Renal cortex interstitium (tissue), 11 donors: Measurements from ENCODE around the gene MACROD2. TPM values are rescaled to one million over a fixed set of nuclear protein-coding genes. Genes with fewer than 3 reads are reported as not detected.

Experiments
- DNase-seq, 11 donors: peaks; one replicate each; pipeline ENCODE4 v3.0.0-alpha.2; 2013; ENCODE audit warnings: low read depth in 9 of 11, low spot score in 4 of 11; ENCODE audit errors: extremely low read depth in 1 of 11
- polyA plus RNA-seq, 3 donors: library from polyadenylated mRNA; unstranded; fragments of 120-200 nt; gene quantifications; one replicate each; pipeline ENCODE4 v1.2.1, GENCODE V29; 2013; ENCODE audit not compliant: insufficient read length in 3 of 3

MACROD2 gene
- polyA plus RNA-seq, 3 donors: 12.2 to 14.6 (median 14.0) TPM

- DNase-seq: peak in 1 of 11 donors; percentile 6
Measured at GRCh38 chr20:14570811-14571210, 575.5 kb downstream of the MACROD2 start.

GRCh38 chr20:14573676-14574075 lies 578.4 kb downstream of the MACROD2 start:
- DNase-seq: no peak

- no peak for DNase-seq
Measured at GRCh38 chr20:14576196-14576877, 581.0 kb downstream of the MACROD2 start.

- peak in 1 of 11 donors; percentile 11 for DNase-seq
Measured at GRCh38 chr20:14580418-14581074, 585.2 kb downstream of the MACROD2 start.

- DNase-seq: no peak
Measured at GRCh38 chr20:14581731-14582130, 586.4 kb downstream of the MACROD2 start.

- DNase-seq: no peak
Measured at GRCh38 chr20:14582855-14583254, 587.5 kb downstream of the MACROD2 start.

GRCh38 chr20:14583413-14583812 lies 588.1 kb downstream of the MACROD2 start:
- DNase-seq: no peak

- DNase-seq: no peak
Measured at GRCh38 chr20:14589383-14589782, 594.1 kb downstream of the MACROD2 start.

GRCh38 chr20:14595051-14595450 lies 599.7 kb downstream of the MACROD2 start:
- DNase-seq: no peak

- no peak for DNase-seq
Measured at GRCh38 chr20:14597206-14597715, 601.9 kb downstream of the MACROD2 start.

- no peak for DNase-seq
Measured at GRCh38 chr20:14599613-14600012, 604.3 kb downstream of the MACROD2 start.

GRCh38 chr20:14600527-14600926 lies 605.2 kb downstream of the MACROD2 start:
- no peak for DNase-seq

- no peak for DNase-seq
Measured at GRCh38 chr20:14604143-14604542, 608.8 kb downstream of the MACROD2 start.

GRCh38 chr20:14609328-14610221 lies 614.3 kb downstream of the MACROD2 start:
- no peak for DNase-seq

- DNase-seq: no peak
Measured at GRCh38 chr20:14611479-14611878, 616.2 kb downstream of the MACROD2 start.

GRCh38 chr20:14612391-14612790 lies 617.1 kb downstream of the MACROD2 start:
- no peak for DNase-seq

- no peak for DNase-seq
Measured at GRCh38 chr20:14616003-14616402, 620.7 kb downstream of the MACROD2 start.

- peak in 2 of 11 donors; percentile 8 to 25 for DNase-seq
Measured at GRCh38 chr20:14617123-14617522, 621.8 kb downstream of the MACROD2 start.

GRCh38 chr20:14619411-14619810 lies 624.1 kb downstream of the MACROD2 start:
- DNase-seq: no peak

- DNase-seq: no peak
Measured at GRCh38 chr20:14622796-14623195, 627.5 kb downstream of the MACROD2 start.
